Lower leg skin (tissue), 4 donors: ENCODE measurements around the gene NLRC3. TPM values are rescaled to one million over a fixed set of nuclear protein-coding genes. Genes with fewer than 3 reads are reported as not detected.

Experiments
- DNase-seq, 2 donors: peaks; one replicate each; pipeline ENCODE4 v3.0.0-alpha.2; 2019; ENCODE audit warnings: low spot score in 2 of 2
- H3K4me3 ChIP-seq: fragments of 200-600 bp; sonication (generic); 2 replicates; pipeline ENCODE4 v1.5.1; 2017; ENCODE audit warnings: mild to moderate bottlenecking, low read depth; ENCODE audit not compliant: poor library complexity, severe bottlenecking
- CTCF ChIP-seq, 3 donors: fragments of 450-650 bp; IDR thresholded peaks; one replicate each; pipeline ENCODE4 v1.5.1; 2016; ENCODE audit warnings: antibody characterized with exemption in 3 of 3, mild to moderate bottlenecking in 3 of 3, moderate library complexity in 2 of 3
- POLR2A ChIP-seq, 2 donors: fragments of 450-650 bp; IDR thresholded peaks; one replicate each; pipeline ENCODE4 v1.6.1; 2016 to 2017; ENCODE audit warnings: antibody characterized with exemption in 2 of 2, mild to moderate bottlenecking in 1 of 2, moderate library complexity in 1 of 2
- WGBS, 2 donors: methylation state at CpG; one replicate each; pipeline ENCODE4 v1.1.5; 2018; 5-methylcytosine and 5-hydroxymethylcytosine counted together
- intact Hi-C: fragments of 100-400 bp; cut with DNase I; formaldehyde crosslinking; loops from one replicate; pipeline ENCODE4 v1.15.0; 2023; ENCODE audit warnings: low total_unique reads
- total RNA-seq, 4 donors: library from RNA; depleted of rRNA; stranded (reverse); fragments of >200 nt; gene quantifications; one replicate each; pipeline ENCODE4 v1.1.0, GENCODE V29; 2016

The NLRC3 gene
- total RNA-seq, 4 donors from 2014 or later, result 0.15 to 0.74 (median 0.28) TPM

- 76 to 80% methylated on average over 7 of the region's 7 CpGs for WGBS, 2 donors
- intact Hi-C loops, result no loop called here
- no peak overlapping the region for H3K4me3 ChIP-seq
- TF ChIP-seq POLR2A (IDR thresholded peaks at IDR 0.05) (no peak), CTCF (IDR thresholded peaks at IDR 0.05) (no peak)
- DNase-seq, result peak in 1 of 2 donors; percentile 34
Measured at GRCh38 chr16:3513892-3514583, 63.2 kb downstream of the NLRC3 start.

- H3K4me3 ChIP-seq, result no peak overlapping the region
- intact Hi-C loops, result no loop called here
- peak in 1 of 2 donors; percentile 68 for DNase-seq
- TF ChIP-seq POLR2A (IDR thresholded peaks at IDR 0.05), result no peak
- TF ChIP-seq CTCF (IDR thresholded peaks at IDR 0.05), result no peak
- 93 to 94% methylated on average over 23 of the region's 23 CpGs for WGBS, 2 donors
Measured at GRCh38 chr16:3511286-3512180, 65.7 kb downstream of the NLRC3 start.

- intact Hi-C loops, result no loop called here
- no peak overlapping the region for H3K4me3 ChIP-seq
- no peak for DNase-seq
- WGBS, 2 donors, result 93 to 96% methylated on average over 10 of the region's 10 CpGs
- TF ChIP-seq CTCF (IDR thresholded peaks at IDR 0.05) (no peak), POLR2A (IDR thresholded peaks at IDR 0.05) (no peak)
Measured at GRCh38 chr16:3510416-3510815, 66.8 kb downstream of the NLRC3 start.

- H3K4me3 ChIP-seq, result no peak overlapping the region
- intact Hi-C loops, result no loop called here
- peak in 1 of 2 donors; percentile 88 for DNase-seq
- WGBS, 2 donors, result 66 to 75% methylated on average over 13 of the region's 13 CpGs
- TF ChIP-seq CTCF (IDR thresholded peaks at IDR 0.05), result no peak
Measured at GRCh38 chr16:3509470-3509928, 67.7 kb downstream of the NLRC3 start.

- peak in 1 of 2 donors; percentile 31 for DNase-seq
Measured at GRCh38 chr16:3508736-3509135, 68.5 kb downstream of the NLRC3 start.

More at GRCh38 chr16:3508736-3509135, 68.5 kb downstream of the NLRC3 start:
- TF ChIP-seq CTCF (IDR thresholded peaks at IDR 0.05), result no peak
- TF ChIP-seq POLR2A (IDR thresholded peaks at IDR 0.05), result no peak
- intact Hi-C loops, result no loop called here
- no peak overlapping the region for H3K4me3 ChIP-seq
- 85 to 88% methylated on average over 7 of the region's 7 CpGs for WGBS, 2 donors
